GM04504 (cell line): ENCODE results near the gene PHF21B.

Experiments
- DNase-seq: peaks from one replicate; pipeline ENCODE4 v3.0.0-alpha.2; 2012; ENCODE audit warnings: low read depth

The PHF21B gene

GRCh38 chr22:44892803-44893730 is 116.7 kb downstream of the PHF21B start:
- DNase-seq: no peak

GRCh38 chr22:44892243-44892642 is 117.6 kb downstream of the PHF21B start:
- no peak for DNase-seq

DNA sequence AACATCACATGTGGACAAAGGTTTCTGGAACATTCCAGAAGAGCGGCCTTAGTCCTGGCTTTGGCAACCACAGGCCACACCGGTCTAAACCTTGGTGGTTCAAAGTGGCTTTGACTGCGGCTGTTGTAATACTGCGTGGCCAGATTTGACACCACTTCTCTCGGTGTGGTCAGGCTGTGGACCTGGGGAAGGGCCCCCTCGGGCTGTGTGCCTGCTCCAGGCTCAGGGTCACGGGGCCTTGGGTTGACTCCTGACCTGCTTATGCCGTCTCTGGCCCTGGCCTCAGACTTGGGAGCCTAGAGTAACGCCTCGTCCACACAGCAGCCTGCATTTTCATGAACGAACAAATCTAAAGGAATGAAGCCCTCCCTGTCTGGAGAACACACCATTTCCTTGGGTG is 118.0 kb downstream of the PHF21B start:
- no peak for DNase-seq

DNA sequence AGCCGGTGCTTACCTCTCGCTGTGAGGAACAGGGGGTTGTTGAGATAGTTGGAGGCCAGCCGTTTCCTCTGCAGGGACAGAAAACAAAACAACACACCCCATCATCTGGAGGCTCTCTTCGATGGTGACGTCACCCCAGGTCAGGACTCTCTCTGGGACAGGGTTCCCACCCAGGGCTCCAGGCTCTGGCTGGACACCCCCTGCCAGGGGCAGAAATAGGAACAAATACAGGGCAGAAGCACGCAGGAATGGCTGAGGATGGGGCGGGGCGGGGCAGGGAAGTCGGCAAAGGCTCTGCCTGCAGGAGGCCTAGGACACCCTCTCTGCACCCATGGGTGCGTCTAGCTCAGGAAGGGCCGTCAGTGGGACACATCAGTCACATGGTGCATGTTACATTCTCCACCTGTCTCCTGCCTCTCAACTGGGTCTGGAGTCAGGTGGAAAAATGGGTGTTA is 118.5 kb downstream of the PHF21B start:
- no peak for DNase-seq

GRCh38 chr22:44890416-44891292 is 119.2 kb downstream of the PHF21B start:
- DNase-seq: no peak

- no peak for DNase-seq
These were observed 120.4 kb downstream of the PHF21B start for GRCh38 chr22:44889255-44889878.

DNA sequence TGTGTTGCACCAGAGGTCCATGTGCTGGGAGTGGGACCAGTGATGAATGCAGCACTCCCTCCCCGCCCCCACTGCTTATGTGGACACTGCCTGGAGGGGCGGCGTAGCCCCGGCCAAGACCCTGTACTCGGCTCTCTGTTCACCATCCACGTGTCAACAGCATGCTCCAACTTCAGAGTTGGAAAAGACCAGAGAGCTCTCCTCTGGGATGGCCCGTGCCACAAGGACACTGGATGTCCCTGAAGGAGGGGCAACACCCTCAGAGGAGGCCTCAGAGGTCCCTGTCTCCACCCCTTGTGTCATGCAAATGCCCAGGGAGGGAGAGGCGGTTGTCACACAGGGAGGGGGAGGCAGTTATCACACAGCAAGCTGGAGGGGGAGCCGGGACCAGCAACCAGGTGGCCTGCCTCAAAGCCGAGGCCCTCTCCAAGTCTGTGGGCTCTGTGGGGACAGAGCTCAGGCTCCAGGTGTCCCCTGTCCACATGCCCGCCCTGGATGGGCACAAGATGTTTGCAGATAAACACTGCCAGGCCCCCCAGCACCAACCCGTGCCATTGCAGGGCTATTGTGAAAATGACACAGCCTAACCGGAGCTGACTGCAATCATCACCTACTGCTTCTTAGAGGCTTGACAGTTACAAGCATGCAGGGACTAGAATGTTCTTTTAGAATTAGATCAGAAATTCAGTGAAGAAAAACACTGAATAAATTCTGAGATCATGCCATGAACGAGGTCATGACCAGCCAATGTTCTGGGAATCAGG is 121.1 kb downstream of the PHF21B start:
- DNase-seq: no peak

DNA sequence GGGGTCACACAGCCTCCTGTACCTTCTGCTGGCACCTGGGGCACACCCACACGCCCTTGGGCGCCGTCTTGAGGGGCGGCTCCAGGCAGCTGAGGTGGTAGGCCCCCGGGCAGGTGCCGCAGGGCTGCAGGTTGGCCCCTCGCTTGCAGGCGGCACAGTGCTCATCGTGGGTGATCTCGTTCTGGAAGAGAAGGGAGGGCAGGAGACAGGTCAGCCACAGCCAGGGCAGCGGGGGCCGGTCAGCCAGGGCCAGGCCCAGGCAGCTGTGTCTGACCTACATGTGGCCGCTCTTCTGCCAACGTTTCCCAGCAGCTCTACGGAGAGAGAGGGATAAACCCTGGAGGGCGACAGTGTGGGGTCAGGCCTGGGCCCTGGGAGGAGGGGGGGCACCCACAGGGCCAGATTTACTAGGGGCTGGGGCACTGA is 121.9 kb downstream of the PHF21B start:
- DNase-seq: no peak

- DNase-seq: no peak
These were observed 123.9 kb downstream of the PHF21B start for GRCh38 chr22:44885806-44886360.

DNA sequence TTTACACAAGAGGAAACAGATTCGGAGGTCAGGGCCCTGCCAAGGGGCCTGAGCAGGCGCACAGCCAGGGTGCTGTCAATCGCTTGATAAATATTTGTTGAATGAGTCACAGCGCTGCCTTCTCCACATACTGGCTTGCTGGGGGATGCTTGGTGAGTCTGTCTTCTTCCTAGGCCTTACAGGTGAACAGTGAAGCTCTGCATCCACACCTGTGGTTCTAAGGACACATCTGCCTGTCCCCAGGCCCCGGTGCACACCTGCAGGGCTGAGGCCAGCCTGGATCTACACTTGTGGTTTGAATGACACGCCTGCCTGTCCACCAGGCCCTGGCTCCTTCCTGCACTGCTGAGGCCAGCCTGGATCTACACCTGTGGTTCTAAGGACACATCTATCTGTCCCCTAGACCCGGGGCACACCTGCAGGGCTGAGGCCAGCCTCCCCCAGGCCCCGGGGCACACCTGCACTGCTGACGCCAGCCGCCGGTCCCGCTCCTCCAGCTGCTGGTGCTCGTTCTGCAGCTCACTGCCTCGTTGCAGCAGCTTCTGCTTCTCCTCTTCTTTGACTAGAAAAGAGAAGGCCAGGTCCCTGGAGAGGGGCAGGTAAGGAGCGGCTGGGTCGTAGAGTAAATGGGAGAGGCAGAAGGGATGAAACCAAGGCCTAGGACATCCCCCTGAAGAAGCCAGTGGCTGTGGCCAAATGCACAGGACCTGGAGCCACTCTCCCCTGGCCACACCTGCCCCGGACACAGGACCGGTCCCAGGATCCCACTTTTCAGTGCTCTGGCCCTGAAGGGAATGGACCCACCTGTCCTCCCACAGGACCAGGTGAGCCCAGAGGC is 124.6 kb downstream of the PHF21B start:
- DNase-seq: no peak

DNA sequence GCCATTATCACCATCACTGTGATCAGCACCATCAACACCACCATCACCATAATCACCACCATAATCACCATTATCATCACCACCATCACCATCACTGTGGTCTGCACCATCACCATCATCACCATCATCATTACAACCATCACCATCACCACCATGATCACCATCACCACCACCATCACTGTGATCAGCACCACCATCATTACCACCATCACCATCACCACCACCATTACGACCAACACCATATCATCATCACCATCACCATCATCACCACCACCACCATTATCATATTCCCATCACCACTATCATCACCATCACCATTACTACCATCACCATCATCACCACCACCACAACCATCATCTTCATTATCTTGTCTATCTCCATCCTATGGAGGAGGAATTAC is 125.2 kb downstream of the PHF21B start:
- DNase-seq: no peak

GRCh38 chr22:44883011-44883421 is 126.8 kb downstream of the PHF21B start:
- DNase-seq: no peak

- DNase-seq: no peak
These were observed 127.4 kb downstream of the PHF21B start for GRCh38 chr22:44882226-44882905.

GRCh38 chr22:44881624-44882023 is 128.2 kb downstream of the PHF21B start:
- no peak for DNase-seq

DNA sequence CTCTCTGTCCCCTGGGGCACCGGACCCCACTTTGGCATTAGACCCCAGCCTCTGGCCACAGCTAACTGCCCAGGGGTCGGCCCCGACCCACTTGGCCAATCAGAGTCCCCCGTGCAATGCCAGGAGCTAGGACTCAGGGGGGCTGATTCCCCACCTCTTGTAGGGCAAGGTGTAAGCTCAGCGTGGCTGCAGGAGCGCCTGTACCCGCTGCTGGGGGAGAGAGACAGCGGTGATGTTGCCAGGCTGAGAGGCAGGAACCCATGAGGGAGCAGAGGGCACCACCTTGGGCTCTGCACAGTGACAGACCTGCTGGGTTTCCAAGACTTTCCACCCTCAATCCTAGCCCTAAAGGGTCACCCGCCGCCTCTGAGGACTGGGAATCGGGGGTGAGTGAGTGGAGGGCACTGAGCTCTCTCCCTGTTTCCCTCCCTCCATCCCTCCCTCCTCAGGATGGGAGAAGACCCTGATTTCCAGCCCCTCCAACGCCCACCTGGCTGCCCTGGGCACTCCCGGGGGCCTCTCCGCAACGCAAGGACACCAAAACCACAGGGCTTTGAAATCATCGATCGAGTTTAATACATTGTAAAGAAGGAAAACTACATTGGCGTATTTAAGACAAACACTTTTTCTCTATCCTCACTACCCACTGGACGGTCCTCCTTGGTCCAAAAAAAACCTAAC is 129.1 kb downstream of the PHF21B start:
- DNase-seq: no peak

DNA sequence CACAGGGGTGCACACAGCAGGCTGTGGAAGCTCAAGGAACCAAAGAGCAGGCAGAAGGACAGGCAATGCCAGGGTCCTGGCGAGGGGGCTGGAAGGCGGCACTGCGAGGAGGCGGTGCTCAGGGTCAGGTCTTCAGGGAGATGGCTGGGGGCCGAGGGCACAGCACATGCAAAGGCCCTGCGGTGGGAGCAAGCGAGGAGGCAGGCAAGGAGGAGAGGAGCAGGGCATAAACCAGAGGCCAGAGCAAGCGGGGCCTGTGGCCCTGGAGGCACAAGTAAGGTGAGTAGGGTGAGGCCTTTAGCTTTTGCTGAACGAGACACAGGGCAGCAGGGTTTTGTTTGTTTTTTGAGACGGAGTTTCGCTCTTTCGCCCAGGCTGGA is 130.5 kb downstream of the PHF21B start:
- DNase-seq: no peak

- no peak for DNase-seq
These were observed 131.1 kb downstream of the PHF21B start for GRCh38 chr22:44878483-44879300.

GRCh38 chr22:44876921-44877320 is 132.9 kb downstream of the PHF21B start:
- no peak for DNase-seq
